ENCODE measurements around the gene ZNF557.

The ZNF557 gene

DNA sequence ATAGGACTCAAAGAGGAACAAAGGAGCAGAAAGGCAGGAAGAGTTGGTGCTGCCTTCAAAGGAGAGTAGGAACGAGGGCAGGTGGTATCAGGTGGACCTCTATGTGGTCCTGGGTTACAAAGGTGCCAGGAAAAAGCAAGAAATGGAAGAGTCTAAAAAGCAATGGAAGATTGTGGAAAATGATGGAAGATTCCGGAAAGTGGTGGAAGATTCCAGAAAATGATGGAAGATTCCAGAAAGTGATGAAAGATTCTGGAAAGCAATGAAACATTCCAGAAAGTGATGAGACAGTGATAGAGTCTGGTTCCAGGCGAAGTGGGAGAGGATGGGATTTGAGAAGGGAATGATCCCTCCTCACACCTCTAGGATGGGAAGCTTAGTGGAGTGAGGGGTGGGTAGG, 55.3 kb downstream of the ZNF557 start:
- in situ Hi-C loops (cut with MboI; ENCODE audit: low sequenced_read_pairs) = no loop called here

- in situ Hi-C loops (cut with MboI; ENCODE audit: low sequenced_read_pairs) = no loop called here
Observed at GRCh38 chr19:7125221-7125620, 55.7 kb downstream of the ZNF557 start.

GRCh38 chr19:7126132-7126531, 56.6 kb downstream of the ZNF557 start:
- in situ Hi-C loops (cut with MboI; ENCODE audit: low sequenced_read_pairs) = no loop called here

GRCh38 chr19:7130043-7130442, 60.5 kb downstream of the ZNF557 start:
- in situ Hi-C loops (cut with MboI; ENCODE audit: low sequenced_read_pairs) = no loop called here

- in situ Hi-C loops (cut with MboI; ENCODE audit: low sequenced_read_pairs) = no loop called here
Observed at GRCh38 chr19:7132054-7132453, 62.6 kb downstream of the ZNF557 start.

DNA sequence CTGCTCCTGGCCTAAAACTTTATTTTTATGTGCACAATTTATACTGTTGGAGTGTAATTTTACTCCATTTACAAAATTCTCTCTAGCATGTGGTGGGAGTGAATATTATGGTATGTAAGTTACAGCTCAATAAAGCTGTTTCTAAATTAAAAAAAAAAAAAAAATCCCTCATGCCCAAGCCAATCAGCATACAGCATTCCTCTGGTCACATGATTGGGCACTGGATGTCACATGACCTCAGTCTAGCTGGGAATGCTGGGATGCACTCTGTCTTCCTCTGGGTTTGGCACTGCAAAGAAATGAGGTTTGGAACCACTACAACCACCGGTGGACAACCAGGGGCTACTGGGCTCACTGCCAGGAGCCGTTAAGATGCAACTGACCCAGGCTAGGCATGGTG, 67.6 kb downstream of the ZNF557 start:
- in situ Hi-C loops (cut with MboI; ENCODE audit: low sequenced_read_pairs) = no loop called here

Measured in hTERT RPE-1 (cell line).